Epithelial cell of proximal tubule (primary cell): Measurements from ENCODE around the gene SMKR1. TPM values are rescaled to one million over a fixed set of nuclear protein-coding genes. Genes with fewer than 3 reads are reported as not detected.

ENCODE experiments used
- DNase-seq: peaks from one replicate; pipeline ENCODE4 v3.0.0-alpha.2; 2011; ENCODE audit warnings: low read depth
- H3K4me3 ChIP-seq: 2 replicates; pipeline ENCODE4 v1.5.1; 2011; ENCODE audit warnings: low read depth, mild to moderate bottlenecking, low read length
- total RNA-seq: library from RNA; depleted of rRNA; stranded (reverse); fragments of >200 nt; gene quantifications from 2 replicates; pipeline ENCODE4 v1.2.3, GENCODE V29; 2015
- TF ChIP-seq, protein P1 (sequence below): conservative IDR thresholded peaks from 2 replicates; pipeline ENCODE4 v1.5.1; 2012; ENCODE audit warnings: low read depth, mild to moderate bottlenecking, low read length

SMKR1 gene
- total RNA-seq, 1 donor from 2014 or later: not detected

DNA sequence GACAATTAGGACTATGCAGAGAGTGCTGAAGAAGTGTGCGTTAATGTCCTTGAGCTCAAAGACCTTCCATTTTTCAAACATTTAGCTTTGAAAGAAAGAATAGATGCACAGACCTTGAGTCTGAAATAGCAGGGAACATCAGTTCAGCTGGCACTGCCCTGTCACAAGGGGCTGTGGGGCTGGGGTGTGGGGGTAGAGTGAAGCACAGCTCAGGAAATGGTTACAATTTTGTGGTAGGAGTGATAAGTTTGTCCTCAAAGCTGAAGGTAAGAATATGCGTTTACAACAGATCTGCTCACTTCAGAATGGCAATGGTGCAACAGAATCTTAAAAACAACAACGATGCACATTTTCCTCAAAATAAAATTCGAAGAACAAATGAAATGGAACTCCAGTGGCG is 33.6 kb downstream of the SMKR1 start:
- TF ChIP-seq, protein P1, sequence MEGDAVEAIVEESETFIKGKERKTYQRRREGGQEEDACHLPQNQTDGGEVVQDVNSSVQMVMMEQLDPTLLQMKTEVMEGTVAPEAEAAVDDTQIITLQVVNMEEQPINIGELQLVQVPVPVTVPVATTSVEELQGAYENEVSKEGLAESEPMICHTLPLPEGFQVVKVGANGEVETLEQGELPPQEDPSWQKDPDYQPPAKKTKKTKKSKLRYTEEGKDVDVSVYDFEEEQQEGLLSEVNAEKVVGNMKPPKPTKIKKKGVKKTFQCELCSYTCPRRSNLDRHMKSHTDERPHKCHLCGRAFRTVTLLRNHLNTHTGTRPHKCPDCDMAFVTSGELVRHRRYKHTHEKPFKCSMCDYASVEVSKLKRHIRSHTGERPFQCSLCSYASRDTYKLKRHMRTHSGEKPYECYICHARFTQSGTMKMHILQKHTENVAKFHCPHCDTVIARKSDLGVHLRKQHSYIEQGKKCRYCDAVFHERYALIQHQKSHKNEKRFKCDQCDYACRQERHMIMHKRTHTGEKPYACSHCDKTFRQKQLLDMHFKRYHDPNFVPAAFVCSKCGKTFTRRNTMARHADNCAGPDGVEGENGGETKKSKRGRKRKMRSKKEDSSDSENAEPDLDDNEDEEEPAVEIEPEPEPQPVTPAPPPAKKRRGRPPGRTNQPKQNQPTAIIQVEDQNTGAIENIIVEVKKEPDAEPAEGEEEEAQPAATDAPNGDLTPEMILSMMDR: no peak
- no peak overlapping the region for H3K4me3 ChIP-seq
- no peak for DNase-seq

DNA sequence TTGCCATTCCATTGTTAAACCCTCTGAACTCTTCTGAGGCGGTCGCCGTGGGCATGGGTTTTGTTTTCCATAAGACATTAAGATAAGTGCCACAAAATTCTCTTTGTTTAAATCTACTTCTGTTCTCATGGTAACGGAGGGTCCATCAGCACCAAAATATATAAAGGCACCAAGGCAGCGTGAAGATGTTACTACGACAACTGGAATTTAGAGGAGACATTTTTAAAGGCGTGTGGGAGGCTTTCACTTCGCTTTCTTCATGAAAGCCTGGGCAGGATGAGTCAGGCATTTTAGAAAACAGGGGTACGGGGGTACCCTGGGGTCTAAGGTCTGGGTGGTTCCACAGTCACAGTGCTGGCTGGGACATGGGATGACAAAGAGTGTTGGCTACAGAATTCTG is 34.0 kb downstream of the SMKR1 start:
- TF ChIP-seq, protein P1: no peak
- H3K4me3 ChIP-seq: no peak overlapping the region
- DNase-seq: no peak

GRCh38 chr7:129538790-129539189 is 36.5 kb downstream of the SMKR1 start:
- DNase-seq: no peak
- TF ChIP-seq, protein P1: no peak
- no peak overlapping the region for H3K4me3 ChIP-seq

DNA sequence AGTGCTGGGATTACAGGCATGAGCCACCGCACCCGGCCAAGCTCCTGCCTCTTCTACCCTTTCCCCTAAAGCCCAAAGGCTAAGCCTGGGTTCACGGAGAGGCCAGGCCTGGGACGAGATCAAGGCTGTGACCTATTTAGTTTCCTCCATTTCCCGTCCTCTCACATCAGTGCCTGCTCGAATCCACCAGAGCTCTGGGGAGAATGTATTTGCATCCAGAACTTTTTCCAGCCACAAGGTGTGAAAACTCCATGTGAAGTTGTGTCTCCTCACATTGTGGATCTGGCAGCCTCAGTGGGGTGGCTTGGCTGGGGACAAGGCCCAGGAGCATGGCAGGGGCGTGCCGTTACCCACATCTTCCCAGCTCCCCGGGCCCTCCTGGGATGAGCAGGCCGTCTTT is 38.0 kb downstream of the SMKR1 start:
- TF ChIP-seq, protein P1: no peak
- no peak overlapping the region for H3K4me3 ChIP-seq
- DNase-seq: no peak

GRCh38 chr7:129544700-129545099 is 42.4 kb downstream of the SMKR1 start:
- no peak for DNase-seq
- TF ChIP-seq, protein P1: no peak
- no peak overlapping the region for H3K4me3 ChIP-seq

- DNase-seq: no peak
- TF ChIP-seq, protein P1: no peak
- H3K4me3 ChIP-seq: no peak overlapping the region
Measured at GRCh38 chr7:129550693-129551360, 48.5 kb downstream of the SMKR1 start.

DNA sequence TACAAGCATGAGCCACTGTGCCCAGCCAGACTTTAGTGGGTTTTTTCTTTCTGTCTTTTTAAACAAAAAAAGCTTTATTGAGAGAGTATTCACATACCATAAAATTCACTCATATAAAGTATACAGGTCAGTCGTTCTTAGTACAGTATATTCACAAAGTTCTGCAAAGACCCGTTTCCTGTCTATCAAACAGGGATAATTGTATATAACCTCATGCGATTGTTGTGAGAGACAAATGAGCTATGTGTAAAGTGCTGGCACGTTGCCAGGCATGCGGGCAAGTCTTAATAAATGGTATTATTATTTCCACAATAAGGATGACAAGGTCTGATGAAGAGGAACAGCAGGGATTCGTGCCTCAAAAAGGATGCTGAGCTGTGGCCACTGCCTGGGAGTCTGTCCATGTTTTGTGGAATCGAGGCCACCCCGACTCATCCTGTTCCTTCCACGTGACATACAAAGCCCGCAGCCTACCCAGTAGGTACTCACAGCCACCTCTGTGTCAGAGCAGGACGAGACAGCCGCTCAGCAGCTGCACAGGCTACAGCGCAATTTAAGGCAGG is 51.6 kb downstream of the SMKR1 start:
- DNase-seq: no peak
- TF ChIP-seq, protein P1: no peak
- no peak overlapping the region for H3K4me3 ChIP-seq
